ENCODE data around the gene ATAT1. TPM values are rescaled to one million over a fixed set of nuclear protein-coding genes. Genes with fewer than 3 reads are reported as not detected.

Gene ATAT1
- total RNA-seq, 2 donors from 2014 or later, result 31.6 to 38.0 TPM

- Histone ChIP-seq H3K27ac (ENCODE audit: low read depth, low read length) (no peak overlapping the region), H3K9ac (ENCODE audit: extremely low read depth, low read length, poor library complexity, severe bottlenecking) (no peak overlapping the region), H3K36me3 (ENCODE audit: control insufficient read depth, insufficient read depth, low read length) (peaks cover 71% of the 10 kb centered on the region), H3K4me3 (ENCODE audit: low read length) (peak overlapping the region; percentile 15), H3K4me1 (ENCODE audit: control insufficient read depth, insufficient read depth, low read length) (peaks cover 2% of the 10 kb centered on the region), H3K9me3 (ENCODE audit: control insufficient read depth, low read length) (no peaks in the 10 kb centered on the region), H3K27me3 (ENCODE audit: control insufficient read depth, insufficient read depth, low read length, poor library complexity, severe bottlenecking) (no peaks in the 10 kb centered on the region)
- Mint-ChIP-seq H3K9me3 (no peaks in the 10 kb centered on the region), H3K27ac (peak overlapping the region; percentile 84), H3K4me3 (no peak overlapping the region), H3K36me3 (ENCODE audit: low read depth) (peaks cover 52% of the 10 kb centered on the region), H3K4me1 (peaks cover 18% of the 10 kb centered on the region), H3K27me3 (ENCODE audit: insufficient read depth) (no peaks in the 10 kb centered on the region)
- DNase-seq, result no peak
- TF ChIP-seq, protein P1, sequence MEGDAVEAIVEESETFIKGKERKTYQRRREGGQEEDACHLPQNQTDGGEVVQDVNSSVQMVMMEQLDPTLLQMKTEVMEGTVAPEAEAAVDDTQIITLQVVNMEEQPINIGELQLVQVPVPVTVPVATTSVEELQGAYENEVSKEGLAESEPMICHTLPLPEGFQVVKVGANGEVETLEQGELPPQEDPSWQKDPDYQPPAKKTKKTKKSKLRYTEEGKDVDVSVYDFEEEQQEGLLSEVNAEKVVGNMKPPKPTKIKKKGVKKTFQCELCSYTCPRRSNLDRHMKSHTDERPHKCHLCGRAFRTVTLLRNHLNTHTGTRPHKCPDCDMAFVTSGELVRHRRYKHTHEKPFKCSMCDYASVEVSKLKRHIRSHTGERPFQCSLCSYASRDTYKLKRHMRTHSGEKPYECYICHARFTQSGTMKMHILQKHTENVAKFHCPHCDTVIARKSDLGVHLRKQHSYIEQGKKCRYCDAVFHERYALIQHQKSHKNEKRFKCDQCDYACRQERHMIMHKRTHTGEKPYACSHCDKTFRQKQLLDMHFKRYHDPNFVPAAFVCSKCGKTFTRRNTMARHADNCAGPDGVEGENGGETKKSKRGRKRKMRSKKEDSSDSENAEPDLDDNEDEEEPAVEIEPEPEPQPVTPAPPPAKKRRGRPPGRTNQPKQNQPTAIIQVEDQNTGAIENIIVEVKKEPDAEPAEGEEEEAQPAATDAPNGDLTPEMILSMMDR (conservative IDR thresholded peaks at IDR 0.05), result no peak
- WGBS, 2 experiments (ENCODE audit: insufficient coverage in 1 of 2, insufficient read length in 1 of 2), result 76 to 83% methylated on average over 5 to 6 of the region's 6 CpGs
Measured at GRCh38 chr6:30612687-30613248, 13.9 kb upstream of the ATAT1 start.

DNA sequence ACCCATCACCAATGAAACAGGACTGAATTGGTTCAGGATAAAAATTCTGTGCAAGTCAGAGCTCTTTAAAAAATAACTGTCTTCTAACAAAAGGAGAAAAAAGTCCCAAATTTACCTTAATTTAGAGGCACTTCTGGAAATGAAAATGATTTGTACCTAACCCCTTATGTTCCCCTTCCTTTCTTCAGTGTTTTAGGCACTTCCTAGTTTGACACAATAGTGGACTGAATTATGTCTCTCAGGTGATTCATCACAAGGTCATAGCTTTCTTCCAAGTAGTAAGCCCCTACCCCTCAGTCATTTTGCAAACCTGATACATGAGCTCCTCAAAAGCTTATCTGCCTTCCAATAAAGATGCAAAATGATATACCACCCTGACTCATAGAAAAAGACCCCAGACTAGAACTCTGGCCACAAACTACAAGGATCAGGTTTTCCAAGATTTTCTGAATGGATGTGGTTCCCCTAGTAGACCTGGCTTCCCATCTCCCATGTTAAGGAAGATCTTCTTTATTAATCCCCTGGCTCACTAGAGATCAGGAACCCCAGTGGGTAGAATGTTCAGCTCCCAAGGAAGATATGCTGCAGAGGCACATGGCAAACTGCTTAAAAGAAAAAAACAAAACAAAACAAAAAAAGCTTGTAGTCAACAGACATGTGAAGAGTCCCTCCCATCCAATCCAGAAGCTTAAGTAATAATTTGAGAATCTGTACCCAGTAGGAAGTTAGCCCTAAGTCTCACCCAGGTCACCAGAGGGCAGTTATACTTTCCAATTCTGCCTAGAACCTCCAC, 13.2 kb upstream of the ATAT1 start:
- Histone ChIP-seq H3K9ac (ENCODE audit: extremely low read depth, low read length, poor library complexity, severe bottlenecking) (no peak overlapping the region), H3K4me3 (ENCODE audit: low read length) (peak overlapping the region; percentile 92), H3K4me1 (ENCODE audit: control insufficient read depth, insufficient read depth, low read length) (peaks cover 2% of the 10 kb centered on the region), H3K9me3 (ENCODE audit: control insufficient read depth, low read length) (no peaks in the 10 kb centered on the region), H3K27me3 (ENCODE audit: control insufficient read depth, insufficient read depth, low read length, poor library complexity, severe bottlenecking) (no peaks in the 10 kb centered on the region), H3K27ac (ENCODE audit: low read depth, low read length) (no peak overlapping the region), H3K36me3 (ENCODE audit: control insufficient read depth, insufficient read depth, low read length) (peaks cover 64% of the 10 kb centered on the region)
- no peaks in the 10 kb centered on the region for H3K9me3 Mint-ChIP-seq
- TF ChIP-seq, protein P1 (conservative IDR thresholded peaks at IDR 0.05), result no peak
- peak overlapping the region; percentile 84 for H3K27ac Mint-ChIP-seq
- DNase-seq, result no peak
- peaks cover 20% of the 10 kb centered on the region for H3K4me1 Mint-ChIP-seq
- H3K27me3 Mint-ChIP-seq (ENCODE audit: insufficient read depth), result no peaks in the 10 kb centered on the region
- H3K36me3 Mint-ChIP-seq (ENCODE audit: low read depth), result peaks cover 45% of the 10 kb centered on the region
- peak overlapping the region; percentile 99 for H3K4me3 Mint-ChIP-seq

GRCh38 chr6:30614044-30614842, 12.4 kb upstream of the ATAT1 start:
- no peaks in the 10 kb centered on the region for H3K9me3 ChIP-seq (ENCODE audit: control insufficient read depth, low read length)
- Mint-ChIP-seq H3K9me3 (no peaks in the 10 kb centered on the region), H3K4me3 (peak overlapping the region; percentile 99), H3K27me3 (ENCODE audit: insufficient read depth) (no peaks in the 10 kb centered on the region), H3K27ac (peak overlapping the region; percentile 100), H3K36me3 (ENCODE audit: low read depth) (peaks cover 39% of the 10 kb centered on the region), H3K4me1 (peaks cover 23% of the 10 kb centered on the region)
- peaks cover 2% of the 10 kb centered on the region for H3K4me1 ChIP-seq (ENCODE audit: control insufficient read depth, insufficient read depth, low read length)
- no peak for DNase-seq
- H3K36me3 ChIP-seq (ENCODE audit: control insufficient read depth, insufficient read depth, low read length), result peaks cover 58% of the 10 kb centered on the region
- H3K9ac ChIP-seq (ENCODE audit: extremely low read depth, low read length, poor library complexity, severe bottlenecking), result peak overlapping the region; percentile 100
- TF ChIP-seq, protein P1 (conservative IDR thresholded peaks at IDR 0.05), result no peak
- H3K27ac ChIP-seq (ENCODE audit: low read depth, low read length), result peak overlapping the region; percentile 60
- WGBS, 2 experiments (ENCODE audit: insufficient coverage in 1 of 2, insufficient read length in 1 of 2), result 83 to 92% methylated on average over 5 to 8 of the region's 8 CpGs
- no peaks in the 10 kb centered on the region for H3K27me3 ChIP-seq (ENCODE audit: control insufficient read depth, insufficient read depth, low read length, poor library complexity, severe bottlenecking)
- H3K4me3 ChIP-seq (ENCODE audit: low read length), result peak overlapping the region; percentile 92
